ENCODE data around the gene CRIM1.

DNA sequence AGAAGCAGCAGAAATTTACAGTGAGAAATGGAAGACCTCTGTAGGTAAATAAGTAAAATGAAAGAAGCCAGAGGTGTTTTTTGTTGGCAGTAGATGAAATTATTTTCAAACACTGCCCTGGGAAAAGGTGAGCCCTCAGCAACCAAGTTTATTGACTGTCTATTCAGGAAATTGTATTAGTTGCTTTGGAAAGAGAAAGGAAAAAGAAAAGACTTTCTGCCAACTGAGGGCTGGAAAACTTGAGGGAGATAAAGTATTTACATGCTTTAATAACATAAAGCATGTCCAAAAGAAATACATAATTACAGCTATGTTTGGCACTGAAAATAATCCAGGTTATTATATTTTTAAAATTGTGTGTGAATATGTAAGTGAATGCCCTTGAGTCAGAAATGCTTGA is 14.7 kb downstream of the CRIM1 start:
- TF ChIP-seq, protein P1, sequence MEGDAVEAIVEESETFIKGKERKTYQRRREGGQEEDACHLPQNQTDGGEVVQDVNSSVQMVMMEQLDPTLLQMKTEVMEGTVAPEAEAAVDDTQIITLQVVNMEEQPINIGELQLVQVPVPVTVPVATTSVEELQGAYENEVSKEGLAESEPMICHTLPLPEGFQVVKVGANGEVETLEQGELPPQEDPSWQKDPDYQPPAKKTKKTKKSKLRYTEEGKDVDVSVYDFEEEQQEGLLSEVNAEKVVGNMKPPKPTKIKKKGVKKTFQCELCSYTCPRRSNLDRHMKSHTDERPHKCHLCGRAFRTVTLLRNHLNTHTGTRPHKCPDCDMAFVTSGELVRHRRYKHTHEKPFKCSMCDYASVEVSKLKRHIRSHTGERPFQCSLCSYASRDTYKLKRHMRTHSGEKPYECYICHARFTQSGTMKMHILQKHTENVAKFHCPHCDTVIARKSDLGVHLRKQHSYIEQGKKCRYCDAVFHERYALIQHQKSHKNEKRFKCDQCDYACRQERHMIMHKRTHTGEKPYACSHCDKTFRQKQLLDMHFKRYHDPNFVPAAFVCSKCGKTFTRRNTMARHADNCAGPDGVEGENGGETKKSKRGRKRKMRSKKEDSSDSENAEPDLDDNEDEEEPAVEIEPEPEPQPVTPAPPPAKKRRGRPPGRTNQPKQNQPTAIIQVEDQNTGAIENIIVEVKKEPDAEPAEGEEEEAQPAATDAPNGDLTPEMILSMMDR (conservative IDR thresholded peaks at IDR 0.05; ENCODE audit: low read depth, low read length) = no peak
- TF ChIP-seq EZH2 (IDR thresholded peaks at IDR 0.05; ENCODE audit: borderline replicate concordance, low read depth, low read length, poor library complexity, severe bottlenecking) = no peak

Measured in A673 (cell line).